Measurements from ENCODE around the gene IGFL2.
A peak's percentile ranks its signal among the peaks of the same experiment; 100 is the strongest.
"Not testable (repeated sequence)": the region's sequence is repeated elsewhere in the genome, so short reads cannot be mapped to it uniquely, and the experiment has no call there.

IGFL2 gene

GRCh38 chr19:46147791-46148288, at the start of gene IGFL2:
TSS of gene IGFL2 (plus strand) at chr19:46148238. CDS start at chr19:46148279, 41 bp downstream.
- TF ChIP-seq CTCF (conservative IDR thresholded peaks at IDR 0.05; ENCODE audit: low read depth), result no peak
- no peak within 1 kb of the TSS for H3K27ac ChIP-seq
- ChIA-PET POLR2A (ENCODE audit: low non-redundant PET) (interaction anchor here (0.8 kb wide), 1 partner anchor 13 kb away, joined by 3 read pairs; no protein-coding TSS in a partner anchor), CTCF (interaction anchor here (0.5 kb wide), 1 partner anchor 692 kb away, joined by 3 read pairs; no protein-coding TSS in a partner anchor)
- DNase-seq (ENCODE audit: low spot score), result peak; percentile 14

GRCh38 chr19:46100344-46100743, 47.7 kb upstream of the IGFL2 start:
- DNase-seq (ENCODE audit: low spot score), result no peak
- no peak for TF ChIP-seq CTCF (conservative IDR thresholded peaks at IDR 0.05; ENCODE audit: low read depth)
- H3K27ac ChIP-seq, result no peak overlapping the region
- CTCF ChIA-PET, result interaction anchor here (1.0 kb wide), 1 partner anchor 89 kb away, joined by 3 read pairs; no protein-coding TSS in a partner anchor
- POLR2A ChIA-PET (ENCODE audit: low non-redundant PET), result no interaction called here

GRCh38 chr19:46101293-46101692, 46.7 kb upstream of the IGFL2 start:
- no peak overlapping the region for H3K27ac ChIP-seq
- CTCF ChIA-PET, result interaction anchor here (0.6 to 1.1 kb wide), 4 partner anchors 18 to 170 kb away, joined by 3 to 4 read pairs (median 4); no protein-coding TSS in a partner anchor
- no peak for DNase-seq (ENCODE audit: low spot score)
- POLR2A ChIA-PET (ENCODE audit: low non-redundant PET), result no interaction called here
- no peak for TF ChIP-seq CTCF (conservative IDR thresholded peaks at IDR 0.05; ENCODE audit: low read depth)

GRCh38 chr19:46102333-46102732, 45.7 kb upstream of the IGFL2 start:
- POLR2A ChIA-PET (ENCODE audit: low non-redundant PET); DNase-seq (ENCODE audit: low spot score); H3K27ac ChIP-seq: not testable (repeated sequence)
- CTCF ChIA-PET, result interaction anchor here (0.7 kb wide), 1 partner anchor 546 kb away, joined by 3 read pairs; no protein-coding TSS in a partner anchor

GRCh38 chr19:46107371-46107770, 40.7 kb upstream of the IGFL2 start:
- H3K27ac ChIP-seq, result peak overlapping the region; percentile 76
- no peak for DNase-seq (ENCODE audit: low spot score)
- ChIA-PET CTCF (no interaction called here), POLR2A (ENCODE audit: low non-redundant PET) (no interaction called here)
- TF ChIP-seq CTCF (conservative IDR thresholded peaks at IDR 0.05; ENCODE audit: low read depth), result no peak

- DNase-seq (ENCODE audit: low spot score), result no peak
- CTCF ChIA-PET, result no interaction called here
- TF ChIP-seq CTCF (conservative IDR thresholded peaks at IDR 0.05; ENCODE audit: low read depth), result no peak
- POLR2A ChIA-PET (ENCODE audit: low non-redundant PET), result no interaction called here
- H3K27ac ChIP-seq, result no peak overlapping the region
These were observed 38.2 kb upstream of the IGFL2 start for GRCh38 chr19:46109876-46110275.

- no peak for TF ChIP-seq CTCF (conservative IDR thresholded peaks at IDR 0.05; ENCODE audit: low read depth)
- ChIA-PET CTCF (interaction anchor here (0.6 to 1.4 kb wide), 2 partner anchors 33 to 37 kb away, joined by 3 to 4 read pairs; no protein-coding TSS in a partner anchor), POLR2A (ENCODE audit: low non-redundant PET) (no interaction called here)
- H3K27ac ChIP-seq, result no peak overlapping the region
- DNase-seq (ENCODE audit: low spot score), result peak; percentile 25
These were observed 36.7 kb upstream of the IGFL2 start for GRCh38 chr19:46111376-46111775.

Measured in RWPE1 (cell line).